ENCODE results near the gene FAM131A.

The FAM131A gene

DNA sequence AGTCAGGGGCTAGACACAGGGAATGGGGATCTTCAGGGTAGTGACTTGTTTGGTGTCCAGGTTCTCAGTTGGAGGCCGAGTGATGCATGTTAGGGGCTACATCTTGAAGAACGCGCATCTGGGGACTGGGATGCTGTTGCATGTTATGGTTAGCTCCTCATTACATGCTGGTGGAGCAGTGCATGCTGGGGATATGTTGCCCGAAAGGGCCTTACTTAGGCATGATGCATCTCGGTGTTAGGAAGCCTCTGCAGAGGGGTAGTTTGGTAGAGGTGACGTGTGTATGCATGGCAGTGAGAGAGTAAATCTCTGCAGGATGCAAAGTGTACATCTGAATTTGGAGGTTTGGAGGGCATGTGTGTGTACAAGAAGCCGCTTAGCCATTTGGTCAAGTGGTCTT lies 20.6 kb upstream of the FAM131A start:
- DNase-seq (ENCODE audit: low read depth in 2 of 2, low spot score in 1 of 2): no peak

DNA sequence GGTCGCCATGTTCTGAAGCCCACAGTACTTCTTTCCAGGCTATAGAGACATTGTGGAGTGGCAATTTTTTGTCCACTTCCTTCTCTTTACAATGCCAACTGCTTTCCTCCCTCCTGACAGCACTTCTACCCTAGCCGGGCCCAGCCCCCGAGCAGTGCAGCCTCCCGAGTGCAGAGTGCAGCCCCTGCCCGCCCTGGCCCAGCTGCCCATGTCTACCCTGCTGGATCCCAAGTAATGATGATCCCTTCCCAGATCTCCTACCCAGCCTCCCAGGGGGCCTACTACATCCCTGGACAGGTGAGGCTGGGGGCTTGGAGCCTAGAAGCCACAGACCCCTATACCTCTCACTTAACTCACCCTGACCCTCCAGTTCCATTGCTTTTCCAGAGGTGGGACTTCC lies 20.2 kb upstream of the FAM131A start:
- no peak for DNase-seq (ENCODE audit: low read depth in 2 of 2, low spot score in 1 of 2)

DNA sequence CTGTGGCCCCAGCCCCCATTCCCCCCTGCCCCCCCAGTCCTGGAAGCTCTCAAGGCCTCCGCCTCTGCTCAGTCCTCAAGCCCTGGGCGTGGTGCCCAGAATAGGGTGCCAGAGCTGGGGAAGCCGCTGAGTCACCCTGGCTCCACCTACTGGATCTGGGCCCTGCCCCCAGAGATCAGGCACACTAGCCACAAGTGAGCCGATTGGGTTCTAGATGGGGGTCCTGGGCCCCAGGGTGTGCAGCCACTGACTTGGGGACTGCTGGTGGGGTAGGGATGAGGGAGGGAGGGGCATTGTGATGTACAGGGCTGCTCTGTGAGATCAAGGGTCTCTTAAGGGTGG lies 17.3 kb upstream of the FAM131A start:
- no peak for DNase-seq (ENCODE audit: low read depth in 2 of 2, low spot score in 1 of 2)

DNA sequence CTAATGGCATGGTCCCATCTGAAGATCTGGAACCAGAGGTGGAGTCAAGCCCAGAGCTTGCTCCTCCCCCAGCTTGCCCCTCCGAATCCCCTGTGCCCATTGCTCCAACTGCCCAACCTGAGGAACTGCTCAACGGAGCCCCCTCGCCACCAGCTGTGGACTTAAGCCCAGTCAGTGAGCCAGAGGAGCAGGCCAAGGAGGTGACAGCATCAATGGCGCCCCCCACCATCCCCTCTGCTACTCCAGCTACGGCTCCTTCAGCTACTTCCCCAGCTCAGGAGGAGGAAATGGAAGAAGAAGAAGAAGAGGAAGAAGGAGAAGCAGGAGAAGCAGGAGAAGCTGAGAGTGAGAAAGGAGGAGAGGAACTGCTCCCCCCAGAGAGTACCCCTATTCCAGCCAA lies 15.7 kb upstream of the FAM131A start:
- DNase-seq (ENCODE audit: low read depth in 2 of 2, low spot score in 1 of 2): no peak

DNA sequence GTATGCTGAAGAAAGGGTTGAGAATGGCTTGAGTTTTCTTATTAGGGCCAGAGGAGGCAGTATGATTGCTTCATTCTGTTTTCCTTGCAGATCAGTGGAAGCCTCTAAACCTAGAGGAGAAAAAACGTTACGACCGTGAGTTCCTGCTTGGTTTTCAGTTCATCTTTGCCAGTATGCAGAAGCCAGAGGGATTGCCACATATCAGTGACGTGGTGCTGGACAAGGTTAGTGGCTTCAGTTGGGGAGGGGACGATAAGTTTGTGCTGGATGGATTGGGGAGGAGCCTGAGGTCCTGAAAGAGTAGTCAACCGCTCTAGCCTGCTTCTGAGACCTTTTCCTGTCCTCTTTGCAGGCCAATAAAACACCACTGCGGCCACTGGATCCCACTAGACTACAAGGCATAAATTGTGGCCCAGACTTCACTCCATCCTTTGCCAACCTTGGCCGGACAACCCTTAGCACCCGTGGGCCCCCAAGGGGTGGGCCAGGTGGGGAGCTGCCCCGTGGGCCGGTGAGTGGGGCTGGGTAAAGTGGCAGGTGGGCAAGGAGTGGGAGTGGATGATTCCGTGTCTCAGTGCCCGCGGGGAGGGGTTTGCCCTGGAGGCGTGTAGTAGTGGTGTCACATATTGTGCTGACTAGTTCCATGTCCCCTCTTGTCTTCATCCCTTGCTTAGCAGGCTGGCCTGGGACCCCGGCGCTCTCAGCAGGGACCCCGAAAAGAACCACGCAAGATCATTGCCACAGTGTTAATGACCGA lies 14.5 kb upstream of the FAM131A start:
- no peak for DNase-seq (ENCODE audit: low read depth in 2 of 2, low spot score in 1 of 2)

DNA sequence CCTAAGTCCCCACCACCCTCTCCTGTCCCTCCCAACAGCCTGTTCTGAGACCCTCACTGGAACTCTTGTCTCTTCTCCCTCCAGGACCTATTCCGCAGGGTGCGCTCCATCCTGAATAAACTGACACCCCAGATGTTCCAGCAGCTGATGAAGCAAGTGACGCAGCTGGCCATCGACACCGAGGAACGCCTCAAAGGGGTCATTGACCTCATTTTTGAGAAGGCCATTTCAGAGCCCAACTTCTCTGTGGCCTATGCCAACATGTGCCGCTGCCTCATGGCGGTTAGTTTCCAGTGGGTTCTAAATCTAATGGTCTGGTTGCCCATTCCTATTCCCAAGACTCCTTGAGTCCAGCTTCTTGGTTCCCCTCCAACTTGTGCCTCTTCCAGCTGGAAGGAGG lies 13.7 kb upstream of the FAM131A start:
- no peak for DNase-seq (ENCODE audit: low read depth in 2 of 2, low spot score in 1 of 2)

DNA sequence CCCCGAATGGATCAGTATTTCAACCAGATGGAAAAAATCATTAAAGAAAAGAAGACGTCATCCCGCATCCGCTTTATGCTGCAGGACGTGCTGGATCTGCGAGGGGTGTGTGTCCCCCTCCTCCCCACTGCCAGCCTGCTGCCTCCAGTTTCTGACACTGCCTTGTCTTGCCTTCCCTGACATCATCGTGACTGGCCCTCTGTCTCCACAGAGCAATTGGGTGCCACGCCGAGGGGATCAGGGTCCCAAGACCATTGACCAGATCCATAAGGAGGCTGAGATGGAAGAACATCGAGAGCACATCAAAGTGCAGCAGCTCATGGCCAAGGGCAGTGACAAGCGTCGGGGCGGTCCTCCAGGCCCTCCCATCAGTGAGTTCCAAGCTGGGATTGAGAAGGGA lies 12.1 kb upstream of the FAM131A start:
- no peak for DNase-seq (ENCODE audit: low read depth in 2 of 2, low spot score in 1 of 2)

DNA sequence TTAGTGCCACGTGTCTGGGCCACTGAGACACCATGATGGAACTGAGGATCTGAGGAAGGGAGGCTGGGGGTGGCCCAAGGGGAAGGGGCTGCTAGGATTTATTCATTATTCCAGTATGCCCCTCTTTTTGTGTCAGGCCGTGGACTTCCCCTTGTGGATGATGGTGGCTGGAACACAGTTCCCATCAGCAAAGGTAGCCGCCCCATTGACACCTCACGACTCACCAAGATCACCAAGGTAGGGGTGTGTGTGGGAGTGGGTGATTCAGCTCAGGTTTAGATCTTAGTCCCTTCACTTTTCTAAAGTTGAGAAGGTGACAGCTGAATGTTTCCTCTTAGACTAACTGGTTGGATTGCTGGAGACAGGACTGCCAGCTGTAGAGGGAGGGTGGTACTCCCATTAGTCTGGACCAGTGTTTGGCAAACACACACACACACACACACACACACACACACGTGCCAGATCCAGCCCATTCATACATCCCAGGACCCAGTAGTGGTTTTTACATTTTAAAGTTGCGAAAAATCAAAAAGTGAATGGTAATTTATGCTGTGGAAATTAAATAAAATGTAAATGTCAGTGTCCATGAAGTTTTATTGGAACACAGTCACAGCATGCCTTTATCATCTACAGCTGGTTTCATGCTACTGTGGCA lies 11.6 kb upstream of the FAM131A start:
- no peak for DNase-seq (ENCODE audit: low read depth in 2 of 2, low spot score in 1 of 2)

DNA sequence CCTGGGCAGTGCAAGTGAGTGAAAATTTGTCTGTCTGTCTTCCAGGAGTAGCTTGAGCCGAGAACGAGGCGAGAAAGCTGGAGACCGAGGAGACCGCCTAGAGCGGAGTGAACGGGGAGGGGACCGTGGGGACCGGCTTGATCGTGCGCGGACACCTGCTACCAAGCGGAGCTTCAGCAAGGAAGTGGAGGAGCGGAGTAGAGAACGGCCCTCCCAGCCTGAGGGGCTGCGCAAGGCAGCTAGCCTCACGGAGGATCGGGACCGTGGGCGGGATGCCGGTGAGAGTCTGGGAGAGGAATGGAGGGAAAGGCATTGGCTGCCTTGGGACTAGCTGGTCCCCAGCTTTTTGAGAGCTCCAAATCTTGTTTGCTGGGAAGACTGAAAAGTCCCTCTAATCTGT lies 10.2 kb upstream of the FAM131A start:
- DNase-seq (ENCODE audit: low read depth in 2 of 2, low spot score in 1 of 2): no peak

DNA sequence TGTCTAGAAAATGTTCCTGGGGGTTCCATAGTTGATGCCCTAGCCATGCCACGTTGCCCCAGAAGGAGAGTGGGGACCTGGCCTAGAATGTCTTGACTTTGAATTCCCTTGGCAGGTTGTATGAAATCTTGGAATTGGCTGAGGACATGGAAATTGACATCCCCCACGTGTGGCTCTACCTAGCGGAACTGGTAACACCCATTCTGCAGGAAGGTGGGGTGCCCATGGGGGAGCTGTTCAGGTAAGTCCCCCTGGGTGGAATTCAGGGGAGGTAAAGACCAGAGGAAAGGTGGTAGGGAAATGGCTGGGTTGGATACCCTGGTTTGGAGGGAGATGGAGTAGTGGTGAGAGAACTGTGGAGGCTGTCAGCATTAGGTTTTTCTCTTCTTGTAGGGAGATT lies 8.9 kb upstream of the FAM131A start:
- DNase-seq (ENCODE audit: low read depth in 2 of 2, low spot score in 1 of 2): no peak

DNA sequence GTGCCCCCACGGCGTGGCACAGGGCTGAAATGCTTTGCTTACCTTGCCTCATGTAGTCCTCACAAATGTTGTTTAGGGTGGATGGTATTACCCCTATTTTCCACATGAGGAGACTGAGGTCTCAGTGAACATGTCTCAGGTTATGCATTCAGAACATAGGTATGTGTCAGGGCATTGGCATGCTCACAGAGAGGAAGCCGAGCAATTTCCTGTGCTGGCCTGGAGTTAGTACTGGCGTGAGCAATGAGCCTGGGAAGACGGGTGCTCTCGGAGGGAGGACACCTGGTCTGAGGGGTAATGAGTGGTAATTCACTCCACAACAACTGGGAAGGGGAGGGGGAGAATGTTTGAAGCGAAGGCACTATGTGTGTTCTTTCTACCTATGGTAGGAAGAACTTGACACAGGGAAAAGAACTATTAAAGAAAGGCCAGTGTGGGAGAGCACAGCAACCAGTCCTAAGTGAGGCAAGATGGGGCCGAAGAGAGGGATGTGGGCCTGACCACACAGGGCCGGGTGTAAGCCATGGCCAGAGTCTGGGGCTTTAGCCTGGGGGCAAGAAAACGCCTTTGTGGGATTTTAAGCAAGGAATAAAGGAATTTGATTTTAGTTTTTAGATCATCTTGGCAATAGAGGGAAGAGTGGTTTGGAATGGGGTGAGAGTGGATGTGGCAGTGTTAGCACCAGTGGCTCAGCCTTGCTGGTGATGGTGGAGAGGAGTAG lies 4.9 kb upstream of the FAM131A start:
- DNase-seq (ENCODE audit: low read depth in 2 of 2, low spot score in 1 of 2): no peak

DNA sequence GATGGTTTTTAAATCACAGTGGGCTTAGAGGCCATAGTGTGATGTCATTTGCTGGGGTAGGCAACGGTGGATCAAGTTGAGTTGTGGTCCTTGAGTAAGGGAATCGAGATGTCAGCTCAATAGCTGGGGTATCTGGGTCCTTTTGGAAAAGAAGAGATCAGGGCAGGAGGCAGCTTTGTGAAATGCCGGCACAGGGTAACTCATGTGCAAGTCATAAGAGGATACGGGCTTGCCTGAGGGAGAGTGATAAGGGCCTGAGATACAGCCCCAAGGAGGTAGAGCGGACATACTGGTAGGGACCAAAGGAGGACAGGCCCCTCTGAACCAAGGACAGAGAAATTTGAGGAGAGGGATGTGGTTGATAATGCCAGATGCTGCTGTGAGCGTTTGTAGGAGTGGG lies 4.2 kb upstream of the FAM131A start:
- DNase-seq (ENCODE audit: low read depth in 2 of 2, low spot score in 1 of 2): no peak

DNA sequence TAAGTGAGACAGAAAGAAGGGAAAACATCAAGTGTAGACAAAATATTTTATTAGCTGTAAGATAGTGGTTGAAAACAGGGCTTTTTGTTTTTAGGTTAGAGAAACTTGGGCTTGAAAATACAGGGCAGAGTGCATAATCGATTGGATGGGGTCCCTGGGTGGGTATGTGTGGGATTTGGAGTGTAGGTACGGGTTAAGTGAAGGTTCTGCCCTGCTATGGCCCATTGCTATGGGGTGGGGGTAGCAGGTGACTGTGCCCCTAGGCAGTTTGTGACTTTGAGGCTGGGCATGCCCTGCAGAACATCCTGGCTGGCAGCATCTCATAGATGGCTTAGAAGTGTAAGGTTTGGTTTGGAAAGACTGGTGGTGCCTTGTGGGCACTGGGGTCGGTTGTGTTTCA lies 3.7 kb upstream of the FAM131A start:
- DNase-seq (ENCODE audit: low read depth in 2 of 2, low spot score in 1 of 2): no peak

DNA sequence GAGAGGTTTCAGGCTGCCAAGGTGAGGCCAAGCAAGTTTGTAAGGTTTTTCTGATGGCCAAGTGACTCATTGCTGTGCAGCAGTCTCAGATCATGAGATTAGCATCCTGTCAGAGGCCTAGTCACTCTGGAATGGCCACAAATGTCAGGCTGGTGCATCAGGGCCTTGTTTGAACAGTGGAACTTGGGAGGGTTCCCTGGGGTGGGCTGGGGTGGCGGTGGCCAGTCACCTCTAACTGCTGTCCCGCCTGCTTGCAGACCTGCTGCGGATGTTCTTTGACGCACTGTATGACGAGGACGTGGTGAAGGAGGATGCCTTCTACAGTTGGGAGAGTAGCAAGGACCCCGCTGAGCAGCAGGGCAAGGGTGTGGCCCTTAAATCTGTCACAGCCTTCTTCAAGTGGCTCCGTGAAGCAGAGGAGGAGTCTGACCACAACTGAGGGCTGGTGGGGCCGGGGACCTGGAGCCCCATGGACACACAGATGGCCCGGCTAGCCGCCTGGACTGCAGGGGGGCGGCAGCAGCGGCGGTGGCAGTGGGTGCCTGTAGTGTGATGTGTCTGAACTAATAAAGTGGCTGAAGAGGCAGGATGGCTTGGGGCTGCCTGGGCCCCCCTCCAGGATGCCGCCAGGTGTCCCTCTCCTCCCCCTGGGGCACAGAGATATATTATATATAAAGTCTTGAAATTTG lies 2.8 kb upstream of the FAM131A start:
- no peak for DNase-seq (ENCODE audit: low read depth in 2 of 2, low spot score in 1 of 2)

DNA sequence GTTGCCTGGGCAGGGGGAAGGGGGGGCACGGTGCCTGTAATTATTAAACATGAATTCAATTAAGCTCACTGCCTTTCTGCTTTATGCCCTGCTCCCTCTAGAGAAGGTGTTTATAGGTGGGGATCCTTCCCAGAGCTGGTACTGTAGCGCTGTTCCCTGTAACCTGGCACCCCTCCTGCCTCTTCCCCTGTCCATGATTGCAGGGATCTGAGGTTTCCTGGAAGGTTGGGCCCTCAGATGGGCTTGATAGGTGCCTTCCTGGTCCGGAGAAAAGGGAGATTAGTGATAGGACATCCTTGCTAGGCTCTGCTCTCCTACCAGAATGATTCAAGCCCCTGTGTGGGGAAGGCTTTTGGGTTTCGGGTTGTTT lies 2.1 kb upstream of the FAM131A start:
- no peak for DNase-seq (ENCODE audit: low read depth in 2 of 2, low spot score in 1 of 2)

DNA sequence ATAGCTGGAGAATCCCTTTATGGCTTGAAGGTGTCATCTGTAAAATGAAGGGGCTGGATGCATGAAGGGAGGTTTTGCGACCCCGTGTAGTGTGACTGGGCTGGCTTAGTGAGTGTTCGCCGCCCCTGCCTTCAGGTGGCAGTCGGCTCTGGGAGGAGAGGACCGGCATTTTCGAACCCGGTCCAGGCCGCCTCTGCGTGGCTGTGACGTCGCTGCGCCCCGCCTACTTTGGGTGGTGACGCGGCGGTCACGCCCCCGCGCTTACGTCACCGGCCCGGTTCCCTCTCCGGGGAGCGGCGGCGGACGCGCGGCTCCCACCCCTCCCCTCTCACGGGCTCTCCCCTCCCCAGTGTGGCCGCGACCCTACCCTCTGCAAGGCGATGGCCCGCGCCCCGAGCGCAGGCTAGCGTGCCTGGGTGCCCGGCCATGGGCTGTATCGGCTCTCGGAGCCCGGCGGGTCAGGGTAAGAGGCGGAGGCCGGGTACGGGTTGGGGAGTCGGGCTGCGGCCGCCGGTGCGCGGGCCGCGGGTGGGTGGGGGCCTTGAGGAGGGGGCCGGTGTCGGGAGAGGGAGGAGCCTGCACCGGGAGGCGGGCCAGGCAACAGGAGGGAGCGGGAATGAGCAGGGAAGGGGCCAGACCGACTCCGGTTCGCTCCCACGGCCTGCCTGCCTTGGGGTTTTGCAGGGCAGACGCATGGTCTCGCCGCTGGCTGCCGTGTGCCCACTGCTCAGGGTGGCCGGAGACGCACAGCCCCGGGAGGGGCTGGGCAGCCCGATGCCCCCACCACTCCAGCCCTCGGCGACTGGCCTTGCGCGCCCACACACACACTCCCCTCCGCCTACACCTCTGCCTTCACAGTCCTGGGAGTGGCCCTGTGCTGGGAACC lies 1.5 kb upstream of the FAM131A start:
- peak; percentile 78 to 84 for DNase-seq (ENCODE audit: low read depth in 2 of 2, low spot score in 1 of 2)

DNA sequence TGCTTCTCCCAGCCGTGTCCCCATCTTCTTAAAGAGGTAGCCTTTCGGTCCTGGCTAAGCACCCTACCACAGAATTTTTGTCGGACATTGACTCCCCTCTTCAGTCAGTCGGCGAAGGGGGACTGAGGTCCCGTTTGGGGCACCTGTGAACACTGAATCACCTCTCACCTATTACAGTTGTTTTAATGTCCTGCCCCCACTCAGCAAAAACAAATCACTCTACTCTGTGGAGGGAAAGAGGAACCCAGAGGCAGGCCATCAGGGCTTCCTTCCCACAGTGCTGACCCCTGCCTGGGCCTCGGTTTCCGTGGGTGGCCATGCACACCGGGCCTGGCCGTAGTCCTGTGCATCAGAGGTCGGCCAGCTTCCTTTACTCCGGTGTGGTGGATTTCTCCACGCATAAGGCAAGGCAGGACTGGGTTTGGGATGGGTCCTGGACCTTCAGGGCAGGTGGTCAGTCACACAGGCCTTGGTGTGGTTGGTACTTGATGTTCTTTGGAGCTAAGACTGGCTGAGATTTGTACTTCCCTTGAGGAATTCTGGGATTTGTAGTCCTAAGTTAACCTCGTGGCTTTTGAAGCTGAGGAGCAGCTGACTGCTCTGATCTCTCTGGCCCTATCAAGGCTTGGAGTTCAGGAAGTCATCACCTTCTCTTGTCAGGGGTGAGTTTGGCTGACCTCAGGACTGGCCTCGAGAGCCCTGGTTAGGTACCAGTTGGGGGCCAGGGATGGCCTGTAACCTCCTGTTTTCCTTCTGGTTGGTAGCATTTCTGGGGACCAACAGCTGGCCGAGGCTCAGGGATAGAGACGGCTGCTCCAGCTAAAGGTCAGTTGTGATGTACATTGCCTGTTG lies 627 bp upstream of the FAM131A start:
- no peak for DNase-seq (ENCODE audit: low read depth in 2 of 2, low spot score in 1 of 2)

DNA sequence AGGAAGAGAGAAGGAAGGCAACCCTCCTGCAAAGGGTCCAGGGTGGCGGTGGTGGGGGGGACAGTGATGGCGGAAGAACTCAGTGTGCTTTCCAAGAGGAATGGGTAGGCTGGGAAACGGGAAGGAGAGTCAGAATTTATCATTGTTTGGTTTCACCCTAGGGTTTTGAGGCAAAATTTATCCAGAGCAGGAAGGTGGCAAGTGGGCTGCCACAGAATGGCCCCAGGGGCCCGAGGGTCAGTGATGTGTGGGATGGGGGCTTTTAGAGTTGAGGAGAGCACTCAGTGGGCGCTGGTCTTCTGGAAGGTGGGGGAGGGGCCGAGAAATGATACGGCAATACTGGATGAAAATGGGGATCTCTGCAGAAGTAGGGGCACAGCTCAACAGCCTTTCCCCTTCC lies 581 bp downstream of the FAM131A start:
- DNase-seq (ENCODE audit: low read depth in 2 of 2, low spot score in 1 of 2): no peak

DNA sequence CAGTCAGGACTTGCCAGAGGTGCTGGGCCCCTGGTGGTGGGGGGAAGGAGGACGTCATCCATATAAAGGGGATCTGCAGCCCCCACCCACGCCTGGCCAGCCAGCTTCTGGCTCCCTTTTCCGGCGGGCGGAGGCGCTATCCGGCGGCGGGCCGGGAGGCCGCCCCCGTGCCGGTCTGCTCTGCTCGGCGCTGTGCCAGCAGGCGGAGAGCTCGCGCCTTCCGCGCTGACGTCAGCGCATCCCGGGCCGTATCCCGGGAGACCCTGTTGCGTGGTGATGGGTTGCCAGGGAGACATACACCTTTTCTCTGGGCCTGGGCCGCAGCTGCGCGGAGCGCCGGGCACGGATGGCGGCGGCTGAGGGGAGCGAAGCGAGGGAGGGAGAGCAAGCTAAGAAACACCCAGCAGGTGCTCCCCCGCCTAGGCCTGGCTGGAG lies 1.1 kb downstream of the FAM131A start:
- DNase-seq (ENCODE audit: low read depth in 2 of 2, low spot score in 1 of 2): no peak

DNA sequence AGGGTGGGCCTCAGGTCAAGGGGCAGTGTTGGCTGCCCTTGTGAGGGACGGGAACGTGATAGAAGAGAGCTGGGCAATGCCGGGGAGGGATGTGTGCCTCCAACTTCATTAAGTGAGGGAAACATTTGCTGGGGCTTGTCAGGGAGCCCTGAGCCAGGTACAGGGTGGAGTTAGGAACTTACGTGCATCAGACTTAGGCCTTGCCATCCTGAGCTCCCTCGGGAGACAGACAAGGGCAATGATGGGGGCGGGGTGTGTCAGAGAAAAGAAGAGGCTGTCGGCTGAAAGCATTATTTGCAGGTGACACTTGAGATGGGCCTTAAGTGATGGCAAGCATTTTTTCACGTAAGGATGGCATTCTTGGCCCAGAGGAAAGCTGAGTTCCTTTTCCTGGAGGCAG lies 1.6 kb downstream of the FAM131A start:
- no peak for DNase-seq (ENCODE audit: low read depth in 2 of 2, low spot score in 1 of 2)
